Activated CD4-positive, alpha-beta memory T cell treated with anti-CD3 and anti-CD28 coated beads for 36 hours (primary cell): ENCODE results near the gene GJD4. TPM values are rescaled to one million over a fixed set of nuclear protein-coding genes. Genes with fewer than 3 reads are reported as not detected.

Source experiments
- CTCF ChIA-PET: fragments of 350-600 bp; sonication (Branson Sonifier 250); formaldehyde crosslinking; loops from one replicate; lab custom pipeline; 2021; ENCODE audit warnings: antibody characterized with exemption, inconsistent platforms; lab: Charles Lee
- POLR2A ChIA-PET: fragments of 350-600 bp; sonication (Branson Sonifier 250); formaldehyde crosslinking; loops from one replicate; lab custom pipeline; 2021; ENCODE audit warnings: antibody characterized with exemption; lab: Charles Lee
- DNase-seq: peaks from one replicate; pipeline ENCODE4 v3.0.0-alpha.2; 2020
- H3K27ac Mint-ChIP-seq: one replicate; pipeline ENCODE4 v1.8.0; 2021; ENCODE audit warnings: mixed read lengths
- H3K27me3 Mint-ChIP-seq: one replicate; pipeline ENCODE4 v1.8.0; 2021; ENCODE audit warnings: mixed read lengths
- H3K36me3 Mint-ChIP-seq: one replicate; pipeline ENCODE4 v1.8.0; 2021; ENCODE audit warnings: mixed read lengths
- H3K4me1 Mint-ChIP-seq: one replicate; pipeline ENCODE4 v1.8.0; 2021; ENCODE audit warnings: low read depth, mixed read lengths
- H3K4me3 Mint-ChIP-seq: one replicate; pipeline ENCODE4 v1.8.0; 2021; ENCODE audit warnings: mild to moderate bottlenecking, mixed read lengths
- H3K9me3 Mint-ChIP-seq: one replicate; pipeline ENCODE4 v1.8.0; 2021; ENCODE audit warnings: mixed read lengths
- intact Hi-C: fragments of 100-400 bp; cut with micrococcal nuclease; formaldehyde crosslinking; loops from one replicate; pipeline ENCODE4 v1.15.1; 2023
- total RNA-seq, 2 experiments: library from RNA; stranded (reverse); gene quantifications; one replicate each; pipeline ENCODE4 v1.2.3, GENCODE V29; 2021

GJD4 gene
- total RNA-seq, 2 experiments from 2014 or later = not detected

GRCh38 chr10:35579726-35580422, 25.3 kb upstream of the GJD4 start:
- CTCF ChIA-PET = interaction anchor here (1.9 kb wide), 1 partner anchor 16 kb away, joined by 7 read pairs; no protein-coding TSS in a partner anchor
- Mint-ChIP-seq H3K4me3 (no peak overlapping the region), H3K4me1 (no peaks in the 10 kb centered on the region), H3K9me3 (peaks cover 2% of the 10 kb centered on the region), H3K36me3 (peaks cover 5% of the 10 kb centered on the region), H3K27me3 (peaks cover 1% of the 10 kb centered on the region), H3K27ac (no peak overlapping the region)
- POLR2A ChIA-PET = no interaction called here
- intact Hi-C loops = no loop called here
- no peak for DNase-seq

GRCh38 chr10:35580423-35580770, 24.7 kb upstream of the GJD4 start:
- no peaks in the 10 kb centered on the region for H3K4me1 Mint-ChIP-seq
- H3K27ac Mint-ChIP-seq = no peak overlapping the region
- intact Hi-C loops = no loop called here
- POLR2A ChIA-PET = no interaction called here
- H3K9me3 Mint-ChIP-seq = peaks cover 2% of the 10 kb centered on the region
- H3K4me3 Mint-ChIP-seq = no peak overlapping the region
- no peak for DNase-seq
- peaks cover 6% of the 10 kb centered on the region for H3K27me3 Mint-ChIP-seq
- peaks cover 3% of the 10 kb centered on the region for H3K36me3 Mint-ChIP-seq
- CTCF ChIA-PET = interaction anchor here (1.9 kb wide), 1 partner anchor 17 kb away, joined by 7 read pairs; no protein-coding TSS in a partner anchor

- no peak for DNase-seq
- ChIA-PET CTCF (interaction anchor here (0.6 kb wide), 1 partner anchor 644 kb away, joined by 4 read pairs; no protein-coding TSS in a partner anchor), POLR2A (no interaction called here)
- no peak overlapping the region for H3K4me3 Mint-ChIP-seq
- H3K4me1 Mint-ChIP-seq = no peaks in the 10 kb centered on the region
- peaks cover 8% of the 10 kb centered on the region for H3K27me3 Mint-ChIP-seq
- H3K9me3 Mint-ChIP-seq = peaks cover 2% of the 10 kb centered on the region
- intact Hi-C loops = no loop called here
- H3K27ac Mint-ChIP-seq = no peak overlapping the region
- no peaks in the 10 kb centered on the region for H3K36me3 Mint-ChIP-seq
These were observed 23.5 kb upstream of the GJD4 start for GRCh38 chr10:35581655-35582054.

GRCh38 chr10:35584946-35585345, 20.2 kb upstream of the GJD4 start:
- H3K36me3 Mint-ChIP-seq = no peaks in the 10 kb centered on the region
- ChIA-PET POLR2A (no interaction called here), CTCF (no interaction called here)
- no peak for DNase-seq
- intact Hi-C loops = loop anchor here (2.0 kb wide), 1 partner anchor 22 kb away; no protein-coding TSS in a partner anchor
- H3K27ac Mint-ChIP-seq = no peak overlapping the region
- H3K27me3 Mint-ChIP-seq = peaks cover 13% of the 10 kb centered on the region
- H3K9me3 Mint-ChIP-seq = no peaks in the 10 kb centered on the region
- H3K4me3 Mint-ChIP-seq = no peak overlapping the region
- no peaks in the 10 kb centered on the region for H3K4me1 Mint-ChIP-seq

- H3K9me3 Mint-ChIP-seq = no peaks in the 10 kb centered on the region
- no peak overlapping the region for H3K4me3 Mint-ChIP-seq
- CTCF ChIA-PET = no interaction called here
- peaks cover 13% of the 10 kb centered on the region for H3K27me3 Mint-ChIP-seq
- POLR2A ChIA-PET = no interaction called here
- no peak overlapping the region for H3K27ac Mint-ChIP-seq
- no peak for DNase-seq
- H3K4me1 Mint-ChIP-seq = no peaks in the 10 kb centered on the region
- H3K36me3 Mint-ChIP-seq = no peaks in the 10 kb centered on the region
- intact Hi-C loops = loop anchor here (2.0 kb wide), 1 partner anchor 21 kb away; no protein-coding TSS in a partner anchor
These were observed 19.8 kb upstream of the GJD4 start for GRCh38 chr10:35585356-35585755.

- no peak overlapping the region for H3K4me3 Mint-ChIP-seq
- POLR2A ChIA-PET = no interaction called here
These were observed 19.1 kb upstream of the GJD4 start for GRCh38 chr10:35585903-35586535.

GRCh38 chr10:35588836-35589235, 16.3 kb upstream of the GJD4 start:
- POLR2A ChIA-PET = no interaction called here
- CTCF ChIA-PET = interaction anchor here (0.6 to 1.2 kb wide), 2 partner anchors 26 to 97 kb away, joined by 3 read pairs; no protein-coding TSS in a partner anchor
- DNase-seq = no peak
- no peak overlapping the region for H3K27ac Mint-ChIP-seq
- H3K4me1 Mint-ChIP-seq = no peaks in the 10 kb centered on the region
- H3K4me3 Mint-ChIP-seq = no peak overlapping the region
- intact Hi-C loops = no loop called here
- H3K9me3 Mint-ChIP-seq = peaks cover 9% of the 10 kb centered on the region
- peaks cover 15% of the 10 kb centered on the region for H3K27me3 Mint-ChIP-seq
- H3K36me3 Mint-ChIP-seq = peaks cover 2% of the 10 kb centered on the region

More at GRCh38 chr10:35585903-35586535, 19.1 kb upstream of the GJD4 start:
- CTCF ChIA-PET = interaction anchor here (1.1 kb wide), 1 partner anchor 23 kb away, joined by 6 read pairs; no protein-coding TSS in a partner anchor
- no peak for DNase-seq
- Mint-ChIP-seq H3K4me1 (no peaks in the 10 kb centered on the region), H3K27me3 (peaks cover 15% of the 10 kb centered on the region), H3K9me3 (peaks cover 3% of the 10 kb centered on the region), H3K36me3 (peaks cover 2% of the 10 kb centered on the region), H3K27ac (no peak overlapping the region)
- intact Hi-C loops = loop anchor here (2.0 kb wide), 1 partner anchor 21 kb away; no protein-coding TSS in a partner anchor

GRCh38 chr10:35592441-35592840, 12.7 kb upstream of the GJD4 start:
- CTCF ChIA-PET = no interaction called here
- H3K4me3 Mint-ChIP-seq = no peak overlapping the region
- DNase-seq = no peak
- H3K9me3 Mint-ChIP-seq = peaks cover 13% of the 10 kb centered on the region
- POLR2A ChIA-PET = no interaction called here
- H3K27ac Mint-ChIP-seq = no peak overlapping the region
- peaks cover 9% of the 10 kb centered on the region for H3K27me3 Mint-ChIP-seq
- H3K4me1 Mint-ChIP-seq = no peaks in the 10 kb centered on the region
- intact Hi-C loops = no loop called here
- H3K36me3 Mint-ChIP-seq = peaks cover 2% of the 10 kb centered on the region

- Mint-ChIP-seq H3K36me3 (peaks cover 2% of the 10 kb centered on the region), H3K4me3 (no peak overlapping the region), H3K27ac (no peak overlapping the region), H3K9me3 (peaks cover 13% of the 10 kb centered on the region), H3K27me3 (peaks cover 7% of the 10 kb centered on the region), H3K4me1 (no peaks in the 10 kb centered on the region)
- ChIA-PET CTCF (interaction anchor here (1.2 kb wide), 1 partner anchor 31 kb away, joined by 4 read pairs; no protein-coding TSS in a partner anchor), POLR2A (no interaction called here)
- intact Hi-C loops = no loop called here
- no peak for DNase-seq
These were observed 10.7 kb upstream of the GJD4 start for GRCh38 chr10:35594115-35595079.

GRCh38 chr10:35595106-35595505, 10.0 kb upstream of the GJD4 start:
- CTCF ChIA-PET = no interaction called here

GRCh38 chr10:35598379-35598778, 6.8 kb upstream of the GJD4 start:
- no peak for DNase-seq
- ChIA-PET POLR2A (no interaction called here), CTCF (no interaction called here)
- intact Hi-C loops = no loop called here
- H3K27me3 Mint-ChIP-seq = peaks cover 11% of the 10 kb centered on the region
- H3K36me3 Mint-ChIP-seq = no peaks in the 10 kb centered on the region
- H3K27ac Mint-ChIP-seq = no peak overlapping the region
- H3K9me3 Mint-ChIP-seq = peaks cover 8% of the 10 kb centered on the region
- no peaks in the 10 kb centered on the region for H3K4me1 Mint-ChIP-seq
- no peak overlapping the region for H3K4me3 Mint-ChIP-seq

More at GRCh38 chr10:35595106-35595505, 10.0 kb upstream of the GJD4 start:
- H3K4me1 Mint-ChIP-seq = no peaks in the 10 kb centered on the region
- intact Hi-C loops = no loop called here
- DNase-seq = no peak
- no peak overlapping the region for H3K27ac Mint-ChIP-seq
- H3K27me3 Mint-ChIP-seq = peaks cover 6% of the 10 kb centered on the region
- peaks cover 13% of the 10 kb centered on the region for H3K9me3 Mint-ChIP-seq
- H3K4me3 Mint-ChIP-seq = no peak overlapping the region
- peaks cover 2% of the 10 kb centered on the region for H3K36me3 Mint-ChIP-seq
- POLR2A ChIA-PET = no interaction called here
